Thyroid gland (tissue), 4 donors: ENCODE measurements around the gene LDLR.

Experiments
- POLR2A ChIP-seq, 2 donors: fragments of 450-650 bp; IDR thresholded peaks; one replicate each; pipeline ENCODE4 v1.6.1; 2017; ENCODE audit warnings: antibody characterized with exemption in 2 of 2, mild to moderate bottlenecking in 2 of 2, moderate library complexity in 1 of 2
- TF ChIP-seq, protein P1 (sequence below), 6 experiments: fragments of 200-600 bp in 3 of 6; fragments of 450-650 bp in 3 of 6; sonication (generic) in 3 of 6; IDR thresholded peaks; one replicate each; pipeline ENCODE4 v1.5.1; 2016 to 2019; ENCODE audit warnings: antibody characterized with exemption in 6 of 6, mild to moderate bottlenecking in 2 of 6, inconsistent platforms in 1 of 6, moderate library complexity in 1 of 6

DNA sequence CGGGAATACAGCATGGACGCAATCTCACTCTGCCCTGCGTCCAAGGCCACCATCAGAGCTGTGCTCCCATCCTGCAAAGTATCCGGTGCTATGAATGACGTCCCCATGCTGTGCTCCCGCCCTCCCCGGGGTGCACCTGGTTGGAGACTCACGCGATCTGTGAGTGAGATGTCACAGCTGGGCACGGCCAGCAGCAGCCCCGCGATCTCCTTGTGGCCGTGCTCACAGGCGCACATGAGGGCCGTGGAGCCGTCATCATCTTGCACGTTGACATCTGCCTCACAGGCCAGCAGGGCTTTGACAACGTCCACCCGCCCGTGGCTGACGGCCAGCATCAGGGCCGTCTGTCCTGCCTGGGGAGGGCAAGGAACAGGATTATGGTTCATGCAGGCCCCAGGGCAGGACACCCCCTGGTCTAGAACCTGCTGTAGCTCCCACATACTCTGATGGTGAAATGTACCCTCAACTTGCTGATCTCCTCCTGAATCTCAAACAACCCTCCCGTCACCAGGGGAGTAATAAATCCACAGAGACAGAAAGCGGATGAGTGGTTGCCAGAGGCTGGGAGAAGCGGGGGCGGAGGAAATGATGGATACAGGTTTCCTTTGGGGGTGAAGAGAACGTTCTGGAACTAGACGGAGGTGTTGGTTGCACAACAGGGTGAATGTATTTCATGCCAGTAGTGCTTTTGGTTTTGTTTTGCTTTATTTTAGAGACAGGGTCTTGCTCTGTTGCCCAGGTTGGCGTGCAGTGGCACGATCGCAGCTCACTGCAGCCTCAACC is 80.8 kb downstream of the LDLR start:
- no peak for TF ChIP-seq POLR2A (IDR thresholded peaks at IDR 0.05)
- TF ChIP-seq, protein P1, sequence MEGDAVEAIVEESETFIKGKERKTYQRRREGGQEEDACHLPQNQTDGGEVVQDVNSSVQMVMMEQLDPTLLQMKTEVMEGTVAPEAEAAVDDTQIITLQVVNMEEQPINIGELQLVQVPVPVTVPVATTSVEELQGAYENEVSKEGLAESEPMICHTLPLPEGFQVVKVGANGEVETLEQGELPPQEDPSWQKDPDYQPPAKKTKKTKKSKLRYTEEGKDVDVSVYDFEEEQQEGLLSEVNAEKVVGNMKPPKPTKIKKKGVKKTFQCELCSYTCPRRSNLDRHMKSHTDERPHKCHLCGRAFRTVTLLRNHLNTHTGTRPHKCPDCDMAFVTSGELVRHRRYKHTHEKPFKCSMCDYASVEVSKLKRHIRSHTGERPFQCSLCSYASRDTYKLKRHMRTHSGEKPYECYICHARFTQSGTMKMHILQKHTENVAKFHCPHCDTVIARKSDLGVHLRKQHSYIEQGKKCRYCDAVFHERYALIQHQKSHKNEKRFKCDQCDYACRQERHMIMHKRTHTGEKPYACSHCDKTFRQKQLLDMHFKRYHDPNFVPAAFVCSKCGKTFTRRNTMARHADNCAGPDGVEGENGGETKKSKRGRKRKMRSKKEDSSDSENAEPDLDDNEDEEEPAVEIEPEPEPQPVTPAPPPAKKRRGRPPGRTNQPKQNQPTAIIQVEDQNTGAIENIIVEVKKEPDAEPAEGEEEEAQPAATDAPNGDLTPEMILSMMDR (IDR thresholded peaks at IDR 0.05): no peak
